Thyroid gland (tissue), 4 donors: ENCODE data around the gene TTC36. TPM values are rescaled to one million over a fixed set of nuclear protein-coding genes. Genes with fewer than 3 reads are reported as not detected.

ENCODE experiments used
- DNase-seq, 2 donors: peaks; one replicate each; pipeline ENCODE4 v3.0.0-alpha.2; 2019
- H3K27ac ChIP-seq, 3 donors: fragments of 200-600 bp; sonication (generic); 1 replicate in 2 of 3; 2 replicates in 1 of 3; pipeline ENCODE4 v1.5.1; 2016 to 2019; ENCODE audit warnings: mild to moderate bottlenecking in 1 of 3, moderate library complexity in 1 of 3
- H3K27me3 ChIP-seq: fragments of 200-600 bp; sonication (generic); one replicate; pipeline ENCODE4 v1.5.1; 2019
- H3K36me3 ChIP-seq, 2 donors: fragments of 200-600 bp; sonication (generic); one replicate each; pipeline ENCODE4 v1.5.1; 2016 to 2019
- H3K4me1 ChIP-seq, 2 donors: fragments of 200-600 bp; sonication (generic); one replicate each; pipeline ENCODE4 v1.5.1; 2017 to 2019
- H3K4me3 ChIP-seq, 3 donors: fragments of 200-600 bp; sonication (generic); replicated peaks in 1 of 3; 1 replicate in 2 of 3; 2 replicates in 1 of 3; pipeline ENCODE4 v1.5.1; 2016; ENCODE audit warnings: mild to moderate bottlenecking in 1 of 3
- H3K9me3 ChIP-seq: fragments of 200-600 bp; sonication (generic); one replicate; pipeline ENCODE4 v1.5.1; 2017
- POLR2A ChIP-seq, 2 donors: fragments of 450-650 bp; IDR thresholded peaks; one replicate each; pipeline ENCODE4 v1.6.1; 2017; ENCODE audit warnings: antibody characterized with exemption in 2 of 2, mild to moderate bottlenecking in 2 of 2, moderate library complexity in 1 of 2
- WGBS, 2 donors: methylation state at CpG; one replicate each; pipeline ENCODE4 v1.1.5; 2017; 5-methylcytosine and 5-hydroxymethylcytosine counted together
- intact Hi-C: fragments of 100-400 bp; cut with DNase I; formaldehyde crosslinking; loops from one replicate; pipeline ENCODE4 v1.15.1; 2023
- total RNA-seq, 4 donors: library from RNA; depleted of rRNA; stranded (reverse); fragments of >200 nt; gene quantifications; one replicate each; pipeline ENCODE4 v1.2.3, GENCODE V29; 2016
- TF ChIP-seq, protein P1 (sequence below), 6 experiments: fragments of 200-600 bp in 3 of 6; fragments of 450-650 bp in 3 of 6; sonication (generic) in 3 of 6; IDR thresholded peaks; one replicate each; pipeline ENCODE4 v1.5.1; 2016 to 2019; ENCODE audit warnings: antibody characterized with exemption in 6 of 6, mild to moderate bottlenecking in 2 of 6, inconsistent platforms in 1 of 6, moderate library complexity in 1 of 6

The TTC36 gene
- total RNA-seq, 4 donors from 2014 or later = 0.78 to 4.9 TPM; not detected in 2

DNA sequence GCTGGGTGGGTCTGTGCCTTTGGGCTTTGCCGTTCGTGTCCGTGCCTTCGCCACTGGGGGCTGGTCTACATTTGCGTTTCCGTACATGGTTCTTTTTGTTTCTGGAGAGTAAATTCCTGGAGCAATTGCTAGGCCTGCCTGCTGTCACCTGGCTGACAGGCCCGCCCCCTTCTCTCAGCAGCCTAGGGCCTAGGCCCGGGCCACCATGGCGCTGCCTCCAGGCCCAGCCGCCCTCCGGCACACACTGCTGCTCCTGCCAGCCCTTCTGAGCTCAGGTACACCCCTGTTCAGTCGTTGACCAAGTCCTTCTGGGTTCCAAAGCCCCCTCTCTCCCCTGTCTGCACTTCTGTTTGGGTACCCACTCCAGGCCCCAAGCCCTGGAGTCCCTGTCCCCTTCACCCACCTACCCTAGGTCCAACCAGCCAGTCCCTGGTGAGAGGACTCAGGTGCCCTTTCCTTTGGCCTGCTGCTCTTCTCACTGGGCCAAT lies 4.4 kb downstream of the TTC36 start:
- peak in 1 of 2 donors; percentile 31 for DNase-seq
- peak overlapping the region in 2 of 3 donors; percentile 40 to 77 for H3K27ac ChIP-seq
- 13 to 24% methylated on average over 11 to 12 of the region's 12 CpGs for WGBS, 2 donors
- H3K9me3 ChIP-seq = no peaks in the 10 kb centered on the region
- no peaks in the 10 kb centered on the region for H3K27me3 ChIP-seq
- intact Hi-C loops = no loop called here
- H3K4me1 ChIP-seq = peaks cover 22 to 33% of the 10 kb centered on the region in 2 donors
- TF ChIP-seq, protein P1, sequence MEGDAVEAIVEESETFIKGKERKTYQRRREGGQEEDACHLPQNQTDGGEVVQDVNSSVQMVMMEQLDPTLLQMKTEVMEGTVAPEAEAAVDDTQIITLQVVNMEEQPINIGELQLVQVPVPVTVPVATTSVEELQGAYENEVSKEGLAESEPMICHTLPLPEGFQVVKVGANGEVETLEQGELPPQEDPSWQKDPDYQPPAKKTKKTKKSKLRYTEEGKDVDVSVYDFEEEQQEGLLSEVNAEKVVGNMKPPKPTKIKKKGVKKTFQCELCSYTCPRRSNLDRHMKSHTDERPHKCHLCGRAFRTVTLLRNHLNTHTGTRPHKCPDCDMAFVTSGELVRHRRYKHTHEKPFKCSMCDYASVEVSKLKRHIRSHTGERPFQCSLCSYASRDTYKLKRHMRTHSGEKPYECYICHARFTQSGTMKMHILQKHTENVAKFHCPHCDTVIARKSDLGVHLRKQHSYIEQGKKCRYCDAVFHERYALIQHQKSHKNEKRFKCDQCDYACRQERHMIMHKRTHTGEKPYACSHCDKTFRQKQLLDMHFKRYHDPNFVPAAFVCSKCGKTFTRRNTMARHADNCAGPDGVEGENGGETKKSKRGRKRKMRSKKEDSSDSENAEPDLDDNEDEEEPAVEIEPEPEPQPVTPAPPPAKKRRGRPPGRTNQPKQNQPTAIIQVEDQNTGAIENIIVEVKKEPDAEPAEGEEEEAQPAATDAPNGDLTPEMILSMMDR (IDR thresholded peaks at IDR 0.05) = no peak
- no peak for TF ChIP-seq POLR2A (IDR thresholded peaks at IDR 0.05)
- H3K4me3 ChIP-seq = peak overlapping the region; percentile 53 to 85 (median 78)
- no peaks in the 10 kb centered on the region for H3K36me3 ChIP-seq

DNA sequence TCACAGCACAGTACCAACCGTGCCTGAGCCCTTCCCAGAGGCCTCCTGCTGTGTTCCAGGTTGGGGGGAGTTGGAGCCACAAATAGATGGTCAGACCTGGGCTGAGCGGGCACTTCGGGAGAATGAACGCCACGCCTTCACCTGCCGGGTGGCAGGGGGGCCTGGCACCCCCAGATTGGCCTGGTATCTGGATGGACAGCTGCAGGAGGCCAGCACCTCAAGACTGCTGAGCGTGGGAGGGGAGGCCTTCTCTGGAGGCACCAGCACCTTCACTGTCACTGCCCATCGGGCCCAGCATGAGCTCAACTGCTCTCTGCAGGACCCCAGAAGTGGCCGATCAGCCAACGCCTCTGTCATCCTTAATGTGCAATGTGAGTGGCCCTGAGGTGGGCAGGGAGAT lies 4.8 kb downstream of the TTC36 start:
- no peaks in the 10 kb centered on the region for H3K27me3 ChIP-seq
- H3K4me1 ChIP-seq = peaks cover 22 to 29% of the 10 kb centered on the region in 2 donors
- no peak overlapping the region for H3K4me3 ChIP-seq
- intact Hi-C loops = no loop called here
- H3K27ac ChIP-seq = peak overlapping the region in 2 of 3 donors; percentile 40 to 77
- H3K9me3 ChIP-seq = no peaks in the 10 kb centered on the region
- H3K36me3 ChIP-seq = no peaks in the 10 kb centered on the region
- TF ChIP-seq, protein P1 (IDR thresholded peaks at IDR 0.05) = no peak
- TF ChIP-seq POLR2A (IDR thresholded peaks at IDR 0.05) = no peak
- no peak for DNase-seq
- whole genome bisulfite sequencing, 2 donors = 58% methylated on average over 5 of the region's 10 CpGs; no CpG with 5 or more reads in 1 of the 2 donors

DNA sequence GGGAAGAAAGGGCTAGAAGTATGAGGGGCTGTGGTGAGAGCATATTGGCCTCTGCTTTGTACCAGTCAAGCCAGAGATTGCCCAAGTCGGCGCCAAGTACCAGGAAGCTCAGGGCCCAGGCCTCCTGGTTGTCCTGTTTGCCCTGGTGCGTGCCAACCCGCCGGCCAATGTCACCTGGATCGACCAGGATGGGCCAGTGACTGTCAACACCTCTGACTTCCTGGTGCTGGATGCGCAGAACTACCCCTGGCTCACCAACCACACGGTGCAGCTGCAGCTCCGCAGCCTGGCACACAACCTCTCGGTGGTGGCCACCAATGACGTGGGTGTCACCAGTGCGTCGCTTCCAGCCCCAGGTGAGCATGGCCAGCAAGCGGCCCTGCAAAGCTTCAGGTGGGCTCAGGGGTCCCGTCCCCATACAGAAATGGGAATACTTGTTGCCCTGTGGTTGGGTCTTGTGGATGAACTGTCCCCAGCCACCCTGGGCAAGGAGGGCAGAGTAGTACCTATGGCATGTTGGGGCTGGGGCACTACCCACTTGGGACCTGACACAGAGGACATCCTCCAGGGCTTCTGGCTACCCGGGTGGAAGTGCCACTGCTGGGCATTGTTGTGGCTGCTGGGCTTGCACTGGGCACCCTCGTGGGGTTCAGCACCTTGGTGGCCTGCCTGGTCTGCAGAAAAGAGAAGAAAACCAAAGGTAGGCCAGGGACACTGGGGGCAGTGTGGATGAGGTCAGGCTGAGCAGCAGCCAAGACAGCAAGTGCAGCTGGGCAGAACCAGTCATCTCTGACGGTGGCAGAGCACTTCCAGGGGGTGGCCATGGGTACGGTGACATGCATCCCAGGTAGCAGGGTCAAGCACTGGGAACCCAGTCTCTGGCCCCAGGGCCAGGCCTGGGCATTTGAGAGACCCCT lies 5.8 kb downstream of the TTC36 start:
- H3K27ac ChIP-seq = no peak overlapping the region
- intact Hi-C loops = no loop called here
- 71 to 94% methylated on average over 4 to 10 of the region's 19 CpGs for WGBS, 2 donors

DNA sequence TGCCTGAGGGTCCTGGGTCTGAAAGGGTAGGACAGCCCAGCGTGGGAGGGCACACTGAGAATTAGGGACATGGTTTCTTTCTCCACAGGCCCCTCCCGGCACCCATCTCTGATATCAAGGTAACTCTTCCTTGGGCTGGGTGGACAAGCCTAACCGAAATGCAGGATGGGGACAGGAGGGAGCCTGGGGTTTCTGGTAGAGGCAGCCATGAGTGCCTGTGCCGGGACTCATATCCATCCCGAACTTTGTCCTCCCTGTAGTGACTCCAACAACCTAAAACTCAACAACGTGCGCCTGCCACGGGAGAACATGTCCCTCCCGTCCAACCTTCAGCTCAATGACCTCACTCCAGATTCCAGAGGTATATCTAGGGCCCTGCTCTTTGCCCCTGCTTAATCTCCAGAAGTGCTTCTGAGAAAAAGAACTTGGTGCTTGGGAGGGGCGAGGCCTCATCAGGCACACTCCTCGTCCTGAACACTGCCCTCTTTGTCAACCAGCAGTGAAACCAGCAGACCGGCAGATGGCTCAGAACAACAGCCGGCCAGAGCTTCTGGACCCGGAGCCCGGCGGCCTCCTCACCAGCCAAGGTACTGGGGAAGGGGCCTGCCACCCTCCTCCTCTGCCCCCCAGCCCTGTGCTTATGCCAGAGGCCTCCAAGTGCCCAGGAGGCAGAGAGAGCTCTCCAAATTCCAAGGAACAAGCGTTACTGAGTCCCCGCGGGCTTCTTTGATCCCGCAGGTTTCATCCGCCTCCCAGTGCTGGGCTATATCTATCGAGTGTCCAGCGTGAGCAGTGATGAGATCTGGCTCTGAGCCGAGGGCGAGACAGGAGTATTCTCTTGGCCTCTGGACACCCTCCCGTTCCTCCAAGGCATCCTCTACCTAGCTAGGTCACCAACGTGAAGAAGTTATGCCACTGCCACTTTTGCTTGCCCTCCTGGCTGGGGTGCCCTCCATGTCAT lies 6.8 kb downstream of the TTC36 start:
- Histone ChIP-seq H3K27ac (no peak overlapping the region), H3K27me3 (no peaks in the 10 kb centered on the region), H3K4me3 (no peak overlapping the region), H3K36me3 (no peaks in the 10 kb centered on the region), H3K4me1 (peaks cover 19% of the 10 kb centered on the region in 2 donors), H3K9me3 (no peaks in the 10 kb centered on the region)
- WGBS, 2 donors = 76 to 80% methylated on average over 21 to 26 of the region's 27 CpGs
- no peak for TF ChIP-seq POLR2A (IDR thresholded peaks at IDR 0.05)
- TF ChIP-seq, protein P1 (IDR thresholded peaks at IDR 0.05) = no peak
- intact Hi-C loops = no loop called here
- no peak for DNase-seq

More for the DNA sequence above, 5.8 kb downstream of the TTC36 start:
- DNase-seq = no peak
- TF ChIP-seq POLR2A (IDR thresholded peaks at IDR 0.05) = no peak
- TF ChIP-seq, protein P1 (IDR thresholded peaks at IDR 0.05) = no peak
- Histone ChIP-seq H3K4me3 (no peak overlapping the region), H3K4me1 (peaks cover 22 to 27% of the 10 kb centered on the region in 2 donors), H3K36me3 (no peaks in the 10 kb centered on the region), H3K9me3 (no peaks in the 10 kb centered on the region), H3K27me3 (no peaks in the 10 kb centered on the region)
